ENCODE results near the gene DOCK4.

DOCK4 gene

GRCh38 chr7:111820621-111821020, 385.6 kb downstream of the DOCK4 start:
- H3K14ac ChIP-seq (ENCODE audit: low read length), result no peak overlapping the region
- H3K9me3 ChIP-seq (ENCODE audit: insufficient read depth, low read depth, low read length), result no peaks in the 10 kb centered on the region
- no peak overlapping the region for H3K4ac ChIP-seq (ENCODE audit: low read depth, low read length)
- H3K79me2 ChIP-seq (ENCODE audit: control insufficient read depth, insufficient read depth, low read length, poor library complexity), result no peaks in the 10 kb centered on the region
- H3K27ac ChIP-seq (ENCODE audit: low read depth, low read length), result no peak overlapping the region
- H3K18ac ChIP-seq (ENCODE audit: low read length), result no peak overlapping the region
- H3K4me1 ChIP-seq (ENCODE audit: control insufficient read depth in 1 of 2, insufficient read depth in 2 of 2, low read length in 2 of 2), result peaks cover 0 to 2% of the 10 kb centered on the region in 2 experiments
- no peak overlapping the region for H2BK5ac ChIP-seq (ENCODE audit: low read depth, low read length, poor library complexity)
- no peak overlapping the region for H2BK120ac ChIP-seq (ENCODE audit: insufficient read depth, low read length, poor library complexity)
- no peaks in the 10 kb centered on the region for H3K79me1 ChIP-seq (ENCODE audit: low read length)
- no peak overlapping the region for H2AK5ac ChIP-seq (ENCODE audit: low read length)
- H4K8ac ChIP-seq (ENCODE audit: low read depth, low read length), result no peak overlapping the region
- DNase-seq, result no peak
- no peaks in the 10 kb centered on the region for H3K27me3 ChIP-seq (ENCODE audit: insufficient read depth, low read length)
- H3K23ac ChIP-seq (ENCODE audit: low read length), result no peak overlapping the region
- no peak overlapping the region for H2BK12ac ChIP-seq (ENCODE audit: low read length)
- no peak overlapping the region for H2AFZ ChIP-seq (ENCODE audit: insufficient read depth, low read length, poor library complexity)
- H4K12ac ChIP-seq (ENCODE audit: low read depth, low read length), result no peak overlapping the region
- no peak overlapping the region for H3K4me3 ChIP-seq (ENCODE audit: low read depth, low read length)
- no peak overlapping the region for H3K9ac ChIP-seq (ENCODE audit: low read length)
- no peak overlapping the region for H3K4me2 ChIP-seq (ENCODE audit: low read length)
- peaks cover 0 to 2% of the 10 kb centered on the region in 2 experiments for H3K36me3 ChIP-seq (ENCODE audit: control insufficient read depth in 1 of 2, insufficient read depth in 2 of 2, low read length in 2 of 2)
- H4K91ac ChIP-seq (ENCODE audit: low read depth, low read length), result no peak overlapping the region
- WGBS (ENCODE audit: extremely low coverage, insufficient coverage, insufficient read length), result no CpG with 5 or more reads among the region's 2 CpGs

GRCh38 chr7:111820121-111820520, 386.1 kb downstream of the DOCK4 start:
- no peak overlapping the region for H3K14ac ChIP-seq (ENCODE audit: low read length)
- no peak overlapping the region for H4K12ac ChIP-seq (ENCODE audit: low read depth, low read length)
- no peak overlapping the region for H2AK5ac ChIP-seq (ENCODE audit: low read length)
- DNase-seq, result no peak
- no peak overlapping the region for H3K9ac ChIP-seq (ENCODE audit: low read length)
- no peak overlapping the region for H4K91ac ChIP-seq (ENCODE audit: low read depth, low read length)
- H3K79me2 ChIP-seq (ENCODE audit: control insufficient read depth, insufficient read depth, low read length, poor library complexity), result no peaks in the 10 kb centered on the region
- H2BK12ac ChIP-seq (ENCODE audit: low read length), result no peak overlapping the region
- no peaks in the 10 kb centered on the region for H3K9me3 ChIP-seq (ENCODE audit: insufficient read depth, low read depth, low read length)
- no peak overlapping the region for H3K18ac ChIP-seq (ENCODE audit: low read length)
- no peak overlapping the region for H3K4me3 ChIP-seq (ENCODE audit: low read depth, low read length)
- no peak overlapping the region for H3K4me2 ChIP-seq (ENCODE audit: low read length)
- H2AFZ ChIP-seq (ENCODE audit: insufficient read depth, low read length, poor library complexity), result no peak overlapping the region
- H3K79me1 ChIP-seq (ENCODE audit: low read length), result no peaks in the 10 kb centered on the region
- H4K8ac ChIP-seq (ENCODE audit: low read depth, low read length), result no peak overlapping the region
- no peak overlapping the region for H3K23ac ChIP-seq (ENCODE audit: low read length)
- no peak overlapping the region for H3K4ac ChIP-seq (ENCODE audit: low read depth, low read length)
- H3K27ac ChIP-seq (ENCODE audit: low read depth, low read length), result no peak overlapping the region
- no CpG with 5 or more reads among the region's 1 CpG for WGBS (ENCODE audit: extremely low coverage, insufficient coverage, insufficient read length)
- H3K36me3 ChIP-seq (ENCODE audit: control insufficient read depth in 1 of 2, insufficient read depth in 2 of 2, low read length in 2 of 2), result peaks cover 0 to 2% of the 10 kb centered on the region in 2 experiments
- H2BK5ac ChIP-seq (ENCODE audit: low read depth, low read length, poor library complexity), result no peak overlapping the region
- no peak overlapping the region for H2BK120ac ChIP-seq (ENCODE audit: insufficient read depth, low read length, poor library complexity)
- peaks cover 0 to 2% of the 10 kb centered on the region in 2 experiments for H3K4me1 ChIP-seq (ENCODE audit: control insufficient read depth in 1 of 2, insufficient read depth in 2 of 2, low read length in 2 of 2)
- no peaks in the 10 kb centered on the region for H3K27me3 ChIP-seq (ENCODE audit: insufficient read depth, low read length)

GRCh38 chr7:111815354-111815753, 390.8 kb downstream of the DOCK4 start:
- Histone ChIP-seq H2AK5ac (ENCODE audit: low read length) (no peak overlapping the region), H3K9me3 (ENCODE audit: insufficient read depth, low read depth, low read length) (no peaks in the 10 kb centered on the region), H4K12ac (ENCODE audit: low read depth, low read length) (no peak overlapping the region), H2BK12ac (ENCODE audit: low read length) (no peak overlapping the region), H4K91ac (ENCODE audit: low read depth, low read length) (no peak overlapping the region), H3K79me1 (ENCODE audit: low read length) (no peaks in the 10 kb centered on the region), H4K8ac (ENCODE audit: low read depth, low read length) (no peak overlapping the region), H3K9ac (ENCODE audit: low read length) (no peak overlapping the region), H3K14ac (ENCODE audit: low read length) (no peak overlapping the region), H2BK120ac (ENCODE audit: insufficient read depth, low read length, poor library complexity) (no peak overlapping the region), H3K4me1 (ENCODE audit: control insufficient read depth in 1 of 2, insufficient read depth in 2 of 2, low read length in 2 of 2) (peaks cover 0 to 2% of the 10 kb centered on the region in 2 experiments), H2AFZ (ENCODE audit: insufficient read depth, low read length, poor library complexity) (no peak overlapping the region), H3K36me3 (ENCODE audit: control insufficient read depth in 1 of 2, insufficient read depth in 2 of 2, low read length in 2 of 2) (peaks cover 0 to 2% of the 10 kb centered on the region in 2 experiments), H3K18ac (ENCODE audit: low read length) (no peak overlapping the region), H3K27ac (ENCODE audit: low read depth, low read length) (no peak overlapping the region), H3K27me3 (ENCODE audit: insufficient read depth, low read length) (no peaks in the 10 kb centered on the region), H3K23ac (ENCODE audit: low read length) (no peak overlapping the region), H3K4me3 (ENCODE audit: low read depth, low read length) (no peak overlapping the region), H3K79me2 (ENCODE audit: control insufficient read depth, insufficient read depth, low read length, poor library complexity) (no peaks in the 10 kb centered on the region), H3K4me2 (ENCODE audit: low read length) (no peak overlapping the region), H3K4ac (ENCODE audit: low read depth, low read length) (no peak overlapping the region), H2BK5ac (ENCODE audit: low read depth, low read length, poor library complexity) (no peak overlapping the region)
- no peak for DNase-seq
- WGBS (ENCODE audit: extremely low coverage, insufficient coverage, insufficient read length), result no CpG with 5 or more reads among the region's 1 CpG

GRCh38 chr7:111813306-111813705, 392.9 kb downstream of the DOCK4 start:
- WGBS (ENCODE audit: extremely low coverage, insufficient coverage, insufficient read length), result no CpG with 5 or more reads among the region's 4 CpGs
- Histone ChIP-seq H4K91ac (ENCODE audit: low read depth, low read length) (no peak overlapping the region), H2BK5ac (ENCODE audit: low read depth, low read length, poor library complexity) (no peak overlapping the region), H3K79me2 (ENCODE audit: control insufficient read depth, insufficient read depth, low read length, poor library complexity) (no peaks in the 10 kb centered on the region), H3K4me3 (ENCODE audit: low read depth, low read length) (no peak overlapping the region), H3K27ac (ENCODE audit: low read depth, low read length) (no peak overlapping the region), H4K8ac (ENCODE audit: low read depth, low read length) (no peak overlapping the region), H3K14ac (ENCODE audit: low read length) (no peak overlapping the region), H2BK120ac (ENCODE audit: insufficient read depth, low read length, poor library complexity) (no peak overlapping the region), H3K4me1 (ENCODE audit: control insufficient read depth in 1 of 2, insufficient read depth in 2 of 2, low read length in 2 of 2) (peaks cover 0 to 2% of the 10 kb centered on the region in 2 experiments), H2BK12ac (ENCODE audit: low read length) (no peak overlapping the region), H3K79me1 (ENCODE audit: low read length) (no peaks in the 10 kb centered on the region), H3K27me3 (ENCODE audit: insufficient read depth, low read length) (no peaks in the 10 kb centered on the region), H3K4me2 (ENCODE audit: low read length) (no peak overlapping the region), H3K36me3 (ENCODE audit: control insufficient read depth in 1 of 2, insufficient read depth in 2 of 2, low read length in 2 of 2) (no peaks in the 10 kb centered on the region), H3K9me3 (ENCODE audit: insufficient read depth, low read depth, low read length) (no peaks in the 10 kb centered on the region), H4K12ac (ENCODE audit: low read depth, low read length) (no peak overlapping the region), H2AFZ (ENCODE audit: insufficient read depth, low read length, poor library complexity) (no peak overlapping the region), H3K23ac (ENCODE audit: low read length) (no peak overlapping the region), H2AK5ac (ENCODE audit: low read length) (no peak overlapping the region), H3K4ac (ENCODE audit: low read depth, low read length) (no peak overlapping the region), H3K18ac (ENCODE audit: low read length) (no peak overlapping the region), H3K9ac (ENCODE audit: low read length) (no peak overlapping the region)
- DNase-seq, result no peak

Data from trophoblast cell (in vitro differentiated cells and primary cell).